ENCODE measurements around the gene INSM1.
"Not testable (repeated sequence)": the region's sequence is repeated elsewhere in the genome, so short reads cannot be mapped to it uniquely, and the experiment has no call there.

Gene INSM1

GRCh38 chr20:20367575-20368417, at the start of gene INSM1:
Gene INSM1 (plus strand): TSS chr20:20368104. CDS start chr20:20368268, 164 bp downstream.
- DNase-seq, result no peak

GRCh38 chr20:20318365-20319161, 49.3 kb upstream of the INSM1 start:
- peak; percentile 61 for DNase-seq

GRCh38 chr20:20321134-20321533, 46.8 kb upstream of the INSM1 start:
- no peak for DNase-seq

DNA sequence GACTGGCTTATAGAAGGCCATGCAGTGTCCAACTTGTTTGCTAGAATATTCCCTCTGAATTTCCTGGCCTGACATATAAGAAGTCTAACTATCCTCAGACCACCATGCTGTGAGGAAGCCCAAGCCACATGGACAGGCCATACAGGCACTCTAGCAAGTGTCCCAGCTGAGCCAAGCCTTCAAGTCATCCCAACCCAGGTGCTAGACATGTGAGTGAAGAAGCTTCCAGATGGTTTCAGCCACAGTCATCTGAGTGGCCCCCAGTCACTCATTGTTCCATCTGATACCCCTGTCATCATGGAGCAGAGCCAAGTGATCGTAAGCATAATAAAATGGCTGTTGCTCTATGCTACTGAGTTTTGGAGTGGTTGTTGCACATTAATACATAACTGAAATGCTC, 46.0 kb upstream of the INSM1 start:
- DNase-seq, result no peak

GRCh38 chr20:20322912-20323311, 45.0 kb upstream of the INSM1 start:
- DNase-seq, result no peak

DNA sequence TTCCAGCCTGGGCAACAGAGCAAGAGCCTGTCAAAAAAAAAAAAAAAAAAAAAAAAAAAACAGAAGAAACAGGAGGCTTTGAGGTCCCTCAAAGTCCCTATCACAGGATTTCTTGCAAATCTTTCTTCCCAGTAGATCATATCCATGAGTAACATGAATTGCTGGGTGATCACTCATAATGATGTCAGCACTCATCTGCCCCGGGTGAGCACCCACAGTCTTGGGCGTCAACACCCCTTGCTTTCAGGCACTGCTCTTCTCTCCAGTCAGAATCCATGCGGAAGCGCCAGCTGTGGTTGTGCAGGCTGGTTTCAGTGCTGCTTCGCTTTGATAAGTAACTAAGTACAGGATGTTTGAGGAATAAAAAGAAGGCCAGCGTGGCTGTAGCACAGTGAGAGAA, 40.2 kb upstream of the INSM1 start:
- no peak for DNase-seq

- no peak for DNase-seq
Observed at GRCh38 chr20:20329564-20329963, 38.3 kb upstream of the INSM1 start.

DNA sequence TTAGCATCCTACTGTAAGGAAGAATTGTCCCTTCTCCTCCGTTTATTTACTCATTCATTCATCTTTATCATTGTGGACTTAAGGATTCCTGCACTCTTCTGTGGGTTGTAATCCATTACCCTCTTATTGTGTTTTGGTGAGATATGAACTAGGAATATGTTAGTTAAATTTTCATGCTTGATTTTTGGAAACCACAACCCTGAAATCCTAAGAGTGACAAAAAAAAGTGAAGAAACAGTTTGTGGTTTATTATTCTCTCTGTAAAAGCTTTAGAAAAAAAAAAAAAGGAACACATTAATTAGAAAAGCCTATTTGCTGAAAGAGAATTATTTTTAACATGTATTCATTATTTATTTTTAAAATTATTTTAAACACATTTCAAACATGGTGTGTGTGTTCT, 36.7 kb upstream of the INSM1 start:
- DNase-seq, result no peak

DNA sequence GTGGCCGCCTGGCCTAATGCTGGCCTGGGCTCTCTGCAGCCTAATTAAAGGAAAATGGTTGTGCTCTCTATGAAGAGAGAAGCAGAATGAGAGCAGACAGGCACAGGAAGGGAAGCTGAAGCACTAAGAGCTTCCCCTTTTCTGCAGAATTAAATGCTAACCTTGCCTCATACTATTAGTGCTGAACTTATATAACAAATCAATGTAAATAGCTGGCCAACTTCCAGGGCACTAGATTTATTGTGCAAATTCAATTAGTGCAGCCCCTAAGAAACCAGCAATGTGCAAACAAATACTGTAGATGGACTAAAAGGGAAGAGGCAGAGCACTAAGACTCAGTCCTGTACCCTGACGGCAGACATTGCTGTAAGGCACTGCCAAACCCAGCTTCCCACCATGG, 36.1 kb upstream of the INSM1 start:
- no peak for DNase-seq

GRCh38 chr20:20333866-20334265, 34.0 kb upstream of the INSM1 start:
- DNase-seq, result no peak

- DNase-seq, result no peak
Observed at GRCh38 chr20:20334489-20334888, 33.4 kb upstream of the INSM1 start.

DNA sequence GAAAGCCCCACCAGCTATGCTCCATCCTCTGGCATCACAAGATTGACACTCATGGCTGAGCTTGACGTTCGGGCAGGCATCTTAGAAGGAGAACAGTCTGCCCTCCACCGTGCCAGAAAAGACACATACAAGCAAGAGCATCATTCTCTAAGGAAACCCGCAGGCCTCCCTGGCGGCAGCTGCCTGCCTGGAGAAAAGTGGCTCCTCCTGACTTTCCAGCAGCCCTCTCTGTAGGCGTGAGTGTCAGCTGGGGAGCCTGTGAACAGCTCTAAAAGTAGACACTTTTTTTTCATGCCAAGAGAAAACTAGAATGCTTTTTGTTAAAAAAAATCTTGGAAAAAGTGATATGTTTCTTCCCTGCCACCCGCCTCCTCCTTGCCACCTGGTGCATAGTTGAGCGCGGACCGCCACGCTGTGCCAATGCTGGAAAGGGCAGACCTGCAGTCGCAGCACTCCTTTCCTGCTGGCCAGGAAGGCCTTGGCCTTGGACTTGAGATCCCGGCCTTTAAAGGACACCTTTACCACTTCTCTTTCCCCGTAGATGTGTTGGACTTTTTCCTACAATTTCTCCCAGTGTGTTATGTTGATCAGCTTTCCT, 29.7 kb upstream of the INSM1 start:
- no peak for DNase-seq

GRCh38 chr20:20340443-20340842, 27.5 kb upstream of the INSM1 start:
- no peak for DNase-seq

DNA sequence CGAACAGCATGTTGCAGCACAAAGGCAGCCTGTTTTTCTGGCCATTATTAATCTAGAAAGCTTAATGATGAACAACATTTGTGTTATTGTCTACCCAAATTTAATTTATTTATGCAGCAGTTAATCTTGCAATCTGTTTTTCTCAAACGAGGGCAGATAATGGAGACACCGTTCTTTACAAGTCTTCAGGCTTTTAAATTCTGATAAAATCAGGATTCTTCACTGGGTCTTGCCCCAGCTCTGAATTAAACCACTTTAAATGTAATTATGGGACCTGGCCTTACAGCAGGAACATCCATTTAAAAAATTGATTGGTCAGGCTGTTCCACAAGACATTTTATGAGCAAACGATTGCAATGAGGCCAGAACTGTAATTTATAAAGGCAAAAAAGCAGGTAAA, 26.5 kb upstream of the INSM1 start:
- no peak for DNase-seq

- no peak for DNase-seq
Observed at GRCh38 chr20:20342066-20342465, 25.8 kb upstream of the INSM1 start.

DNA sequence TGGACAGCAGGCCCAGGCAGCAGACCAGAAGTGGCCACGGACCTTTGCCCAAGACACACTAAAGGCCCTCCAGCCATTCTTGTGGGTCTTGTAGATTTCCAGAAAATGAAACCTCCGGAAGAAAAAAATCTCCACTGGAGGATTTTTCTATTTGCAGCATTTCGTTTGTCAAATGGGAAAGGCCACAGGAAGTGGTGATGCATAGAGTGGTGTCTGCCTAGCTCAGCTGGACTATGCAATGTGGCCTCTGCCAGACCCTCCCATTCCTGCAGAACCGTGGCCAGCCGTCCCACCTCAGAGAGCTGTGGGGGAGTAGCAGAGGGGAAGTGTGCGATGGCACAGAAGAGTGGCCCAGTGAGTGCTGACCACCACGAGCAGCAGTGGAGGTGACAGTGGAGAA, 24.0 kb upstream of the INSM1 start:
- no peak for DNase-seq

DNA sequence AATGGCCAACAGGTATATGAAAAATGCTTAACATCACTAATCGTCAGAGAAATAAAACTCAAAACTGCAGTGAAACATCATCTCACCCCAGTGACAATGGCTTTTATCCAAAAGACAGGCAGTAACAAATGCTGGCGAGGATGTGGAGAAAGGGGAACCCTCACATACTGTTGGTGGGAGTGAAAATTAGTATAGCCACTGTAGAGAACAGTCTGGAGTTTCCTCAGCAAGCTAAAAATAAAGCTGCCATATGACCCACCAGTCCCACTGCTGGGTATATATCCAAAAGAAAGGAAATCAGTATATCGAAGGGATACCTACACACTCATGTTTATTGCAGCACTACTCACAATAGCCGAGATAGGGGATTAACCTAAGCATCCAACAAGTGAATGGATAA, 23.4 kb upstream of the INSM1 start:
- no peak for DNase-seq

GRCh38 chr20:20353576-20353975, 14.3 kb upstream of the INSM1 start:
- no peak for DNase-seq

GRCh38 chr20:20355503-20355902, 12.4 kb upstream of the INSM1 start:
- not testable (repeated sequence) for DNase-seq

- DNase-seq, result no peak
Observed at GRCh38 chr20:20358801-20359200, 9.1 kb upstream of the INSM1 start.

DNA sequence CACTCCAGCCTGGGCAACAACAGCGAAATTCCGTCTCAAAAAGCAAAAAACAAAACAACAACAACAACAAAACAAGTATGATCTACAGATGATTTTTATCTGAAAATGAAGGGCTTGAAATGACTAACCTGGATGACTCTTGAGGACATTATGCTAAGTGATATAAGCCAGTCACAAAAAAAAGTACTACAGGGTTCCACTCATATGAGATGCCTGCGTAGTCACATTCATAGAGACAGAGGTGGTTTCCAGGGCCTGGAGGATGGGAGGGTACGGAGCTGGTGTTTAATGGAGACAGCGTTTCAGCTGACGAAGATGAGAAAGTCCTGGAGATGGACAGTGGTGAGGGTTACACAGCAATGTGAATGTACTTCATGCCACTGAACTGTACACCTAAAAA, 8.3 kb upstream of the INSM1 start:
- DNase-seq, result no peak

DNA sequence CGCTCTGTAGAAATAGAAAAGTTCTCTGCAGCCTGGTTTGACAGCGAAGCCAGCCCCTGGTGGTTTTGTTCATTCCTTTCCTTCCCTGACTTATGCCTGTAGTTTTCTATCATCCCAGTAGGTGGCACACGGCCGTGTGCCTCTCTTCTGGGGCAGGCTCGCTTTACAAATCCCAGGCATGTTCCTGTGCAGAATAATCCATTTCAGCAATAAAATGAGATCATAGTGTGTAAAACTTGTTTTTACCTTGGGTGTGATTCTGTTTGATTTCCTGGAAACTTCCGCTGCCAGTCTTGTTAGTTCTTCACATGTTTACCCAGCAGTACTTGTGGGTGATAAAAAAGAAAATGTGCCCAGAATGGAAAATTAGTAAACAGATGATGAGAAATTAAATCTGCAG, 7.4 kb upstream of the INSM1 start:
- no peak for DNase-seq

GRCh38 chr20:20362774-20363433, 5.0 kb upstream of the INSM1 start:
- DNase-seq, result no peak
